ENCODE data around the gene C5orf52.
"Not testable (repeated sequence)": the region's sequence is repeated elsewhere in the genome, so short reads cannot be mapped to it uniquely, and the experiment has no call there.

Gene C5orf52

GRCh38 chr5:157689942-157690689, 18.8 kb downstream of the C5orf52 start:
- FAIRE-seq: no peak
- no peak for DNase-seq (ENCODE audit: insufficient read length, low spot score)
- TF ChIP-seq, protein P1, sequence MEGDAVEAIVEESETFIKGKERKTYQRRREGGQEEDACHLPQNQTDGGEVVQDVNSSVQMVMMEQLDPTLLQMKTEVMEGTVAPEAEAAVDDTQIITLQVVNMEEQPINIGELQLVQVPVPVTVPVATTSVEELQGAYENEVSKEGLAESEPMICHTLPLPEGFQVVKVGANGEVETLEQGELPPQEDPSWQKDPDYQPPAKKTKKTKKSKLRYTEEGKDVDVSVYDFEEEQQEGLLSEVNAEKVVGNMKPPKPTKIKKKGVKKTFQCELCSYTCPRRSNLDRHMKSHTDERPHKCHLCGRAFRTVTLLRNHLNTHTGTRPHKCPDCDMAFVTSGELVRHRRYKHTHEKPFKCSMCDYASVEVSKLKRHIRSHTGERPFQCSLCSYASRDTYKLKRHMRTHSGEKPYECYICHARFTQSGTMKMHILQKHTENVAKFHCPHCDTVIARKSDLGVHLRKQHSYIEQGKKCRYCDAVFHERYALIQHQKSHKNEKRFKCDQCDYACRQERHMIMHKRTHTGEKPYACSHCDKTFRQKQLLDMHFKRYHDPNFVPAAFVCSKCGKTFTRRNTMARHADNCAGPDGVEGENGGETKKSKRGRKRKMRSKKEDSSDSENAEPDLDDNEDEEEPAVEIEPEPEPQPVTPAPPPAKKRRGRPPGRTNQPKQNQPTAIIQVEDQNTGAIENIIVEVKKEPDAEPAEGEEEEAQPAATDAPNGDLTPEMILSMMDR (IDR thresholded peaks at IDR 0.05; ENCODE audit: insufficient read depth, missing control alignments): no peak

- FAIRE-seq: no peak
- TF ChIP-seq, protein P1 (IDR thresholded peaks at IDR 0.05; ENCODE audit: insufficient read depth, missing control alignments): no peak
- no peak for DNase-seq (ENCODE audit: insufficient read length, low spot score)
Measured at GRCh38 chr5:157690690-157691433, 19.5 kb downstream of the C5orf52 start.

DNA sequence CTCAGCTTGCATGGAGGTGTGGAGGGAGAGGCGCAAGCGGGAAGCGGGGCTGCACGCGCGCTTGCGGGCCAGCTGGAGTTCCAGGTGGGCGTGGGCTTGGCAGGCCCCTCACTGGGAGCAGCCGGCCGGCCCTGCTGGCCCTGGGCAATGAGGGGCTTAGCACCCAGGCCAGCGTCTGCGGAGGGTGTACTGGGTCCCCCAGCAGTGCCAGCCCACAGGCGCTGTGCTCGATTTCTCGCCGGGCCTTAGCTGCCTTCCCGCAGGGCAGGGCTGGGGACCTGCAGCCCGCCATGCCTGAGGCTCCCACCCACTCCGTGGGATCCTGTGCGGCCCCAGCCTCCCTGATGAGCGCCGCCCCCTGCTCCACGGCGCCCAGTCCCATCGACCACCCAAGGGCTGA, 22.5 kb downstream of the C5orf52 start:
- not testable (repeated sequence) for FAIRE-seq; DNase-seq (ENCODE audit: insufficient read length, low spot score)

DNA sequence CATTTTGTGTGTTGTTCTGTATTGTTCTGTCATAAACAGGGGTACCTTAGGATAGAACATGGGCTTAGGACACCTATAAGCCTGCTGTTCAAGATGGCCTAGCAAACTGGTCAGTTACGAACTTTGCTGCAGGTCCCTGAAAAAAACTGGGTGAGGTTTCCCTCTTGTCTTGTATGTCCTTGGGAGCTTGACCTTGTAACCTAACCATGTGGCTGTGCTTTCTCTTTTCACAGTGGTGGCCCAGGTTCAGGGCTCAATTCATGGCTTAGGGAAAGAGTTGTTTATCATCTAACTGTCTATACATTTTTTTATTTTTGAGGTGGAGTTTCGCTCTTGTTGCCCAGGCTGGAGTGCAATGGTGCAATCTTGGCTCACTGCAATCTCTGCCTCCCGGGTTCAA, 24.8 kb downstream of the C5orf52 start:
- DNase-seq (ENCODE audit: insufficient read length, low spot score); FAIRE-seq: not testable (repeated sequence)

GRCh38 chr5:157698674-157699073, 27.3 kb downstream of the C5orf52 start:
- DNase-seq (ENCODE audit: insufficient read length, low spot score); FAIRE-seq: not testable (repeated sequence)

DNA sequence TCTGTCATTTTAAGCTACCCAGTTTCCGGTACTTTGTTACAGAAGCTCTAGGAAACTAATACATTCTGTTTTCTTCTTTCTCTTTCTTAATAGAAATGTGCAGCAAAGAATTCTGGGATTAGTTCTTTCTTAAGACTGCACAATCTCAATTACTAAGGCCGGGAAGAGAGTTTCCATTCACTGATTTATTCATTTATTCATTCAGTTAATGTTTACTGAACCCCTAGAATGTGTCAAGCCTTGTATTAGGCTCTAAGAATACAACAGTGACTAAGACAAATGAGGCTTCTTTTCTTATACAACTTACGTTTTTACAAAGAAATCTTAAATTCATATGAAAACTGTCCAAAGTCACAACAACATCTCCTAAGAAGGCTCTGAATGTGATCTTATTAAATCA, 32.4 kb downstream of the C5orf52 start:
- no peak for FAIRE-seq
- TF ChIP-seq, protein P1 (IDR thresholded peaks at IDR 0.05; ENCODE audit: insufficient read depth, missing control alignments): no peak
- no peak for DNase-seq (ENCODE audit: insufficient read length, low spot score)

- DNase-seq (ENCODE audit: insufficient read length, low spot score): no peak
- TF ChIP-seq, protein P1 (IDR thresholded peaks at IDR 0.05; ENCODE audit: insufficient read depth, missing control alignments): no peak
- FAIRE-seq: no peak
Measured at GRCh38 chr5:157708866-157709265, 37.5 kb downstream of the C5orf52 start.

DNA sequence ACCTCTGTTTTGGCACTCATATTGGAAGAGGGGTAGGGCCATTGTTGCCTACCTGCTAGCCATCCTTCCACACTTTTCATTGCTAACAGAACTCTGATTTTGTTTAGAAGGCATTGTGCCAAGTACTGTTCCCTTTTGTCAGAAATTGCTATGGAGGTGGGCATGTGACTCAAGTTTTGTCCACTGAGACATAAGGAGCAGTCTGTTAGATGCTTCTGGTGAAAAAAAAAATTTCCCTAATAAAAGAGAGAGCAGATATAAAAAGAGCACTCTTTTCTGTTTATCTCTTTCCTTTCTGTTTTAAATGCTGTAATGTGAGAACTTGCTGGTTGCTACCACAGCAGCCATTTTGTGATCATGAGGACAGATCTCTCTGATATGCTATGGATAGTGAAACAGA, 38.0 kb downstream of the C5orf52 start:
- FAIRE-seq (no peak), DNase-seq (ENCODE audit: insufficient read length, low spot score) (no peak)
- TF ChIP-seq, protein P1 (IDR thresholded peaks at IDR 0.05; ENCODE audit: insufficient read depth, missing control alignments): no peak
